CD4-positive, CD25-positive, alpha-beta regulatory T cell (primary cell): ENCODE measurements around the gene CIITA. TPM values are rescaled to one million over a fixed set of nuclear protein-coding genes. Genes with fewer than 3 reads are reported as not detected.

ENCODE experiments used
- ATAC-seq, 2 donors: fragments of 150-1000 bp; cut with Tn5 transposase; one replicate each; pipeline ENCODE4 v1.10.0; 2021; ENCODE audit warnings: low read depth in 2 of 2, moderate number of reproducible peaks in 2 of 2, moderate library complexity in 1 of 2
- DNase-seq, 3 donors: peaks; one replicate each; pipeline versions ENCODE4 v3.0.0 to v3.0.0-alpha.2; 2012 to 2022; ENCODE audit warnings: mixed read lengths in 1 of 3
- H3K27ac ChIP-seq: one replicate; pipeline ENCODE4 v1.7.0; 2013; ENCODE audit warnings: mild to moderate bottlenecking, low read length; ENCODE audit not compliant: insufficient read depth, poor library complexity, severe bottlenecking
- H3K27me3 ChIP-seq: one replicate; pipeline ENCODE4 v1.7.0; 2013; ENCODE audit warnings: low read length; ENCODE audit not compliant: control insufficient read depth, insufficient read depth
- H3K36me3 ChIP-seq: one replicate; pipeline ENCODE4 v1.7.0; 2013; ENCODE audit warnings: mild to moderate bottlenecking, low read length, moderate library complexity; ENCODE audit not compliant: control insufficient read depth, insufficient read depth
- H3K4me1 ChIP-seq: 2 replicates; pipeline ENCODE4 v1.7.0; 2013; ENCODE audit warnings: mild to moderate bottlenecking, low read length; ENCODE audit not compliant: insufficient read depth, control insufficient read depth, poor library complexity, severe bottlenecking
- H3K4me3 ChIP-seq: one replicate; pipeline ENCODE4 v1.7.0; 2013; ENCODE audit warnings: low read depth, mild to moderate bottlenecking, low read length, moderate library complexity
- H3K9me3 ChIP-seq, 2 experiments: 1 replicate in 1 of 2; 2 replicates in 1 of 2; pipeline ENCODE4 v1.7.0; 2013; ENCODE audit warnings: low read length in 2 of 2, mild to moderate bottlenecking in 1 of 2, moderate library complexity in 1 of 2; ENCODE audit not compliant: control insufficient read depth in 2 of 2
- H3K27ac Mint-ChIP-seq, 3 donors: one replicate each; pipeline ENCODE4 v1.8.0; 2020 to 2022; ENCODE audit warnings: mild to moderate bottlenecking in 3 of 3, mixed read lengths in 3 of 3, moderate library complexity in 2 of 3
- H3K27me3 Mint-ChIP-seq: one replicate; pipeline ENCODE4 v1.8.0; 2022; ENCODE audit warnings: mild to moderate bottlenecking, mixed read lengths
- H3K36me3 Mint-ChIP-seq: one replicate; pipeline ENCODE4 v1.8.0; 2020; ENCODE audit warnings: mixed read lengths
- H3K4me1 Mint-ChIP-seq, 4 donors: one replicate each; pipeline ENCODE4 v1.8.0; 2020 to 2022; ENCODE audit warnings: mixed read lengths in 4 of 4, mild to moderate bottlenecking in 1 of 4
- H3K4me3 Mint-ChIP-seq, 4 donors: one replicate each; pipeline ENCODE4 v1.8.0; 2020 to 2022; ENCODE audit warnings: mild to moderate bottlenecking in 4 of 4, mixed read lengths in 4 of 4, moderate library complexity in 3 of 4
- H3K9me3 Mint-ChIP-seq, 7 donors: one replicate each; pipeline ENCODE4 v1.8.0; 2020 to 2022; ENCODE audit warnings: mixed read lengths in 7 of 7, mild to moderate bottlenecking in 3 of 7, moderate library complexity in 2 of 7
- polyA plus RNA-seq, 4 donors: library from polyadenylated mRNA; unstranded; fragments of 300-500 nt; fragmentation: Illumina TruSeq; gene quantifications; one replicate each; pipeline ENCODE4 v1.2.3, GENCODE V29; 2021
- total RNA-seq: library from RNA; stranded (reverse); gene quantifications from one replicate; pipeline ENCODE4 v1.2.3, GENCODE V29; 2022

Gene CIITA
- total and polyA plus RNA-seq, 5 donors from 2014 or later: 1.9 to 35.0 (median 3.3) TPM

GRCh38 chr16:10902999-10903398 lies 26.0 kb downstream of the CIITA start:
- no peak for DNase-seq
- Mint-ChIP-seq H3K27me3 (no peaks in the 10 kb centered on the region), H3K27ac (peak overlapping the region in 1 of 3 donors; percentile 34), H3K9me3 (peaks cover 0 to 7% (median 1%) of the 10 kb centered on the region in 7 donors), H3K36me3 (peaks cover 17% of the 10 kb centered on the region), H3K4me3 (no peak overlapping the region), H3K4me1 (no peaks in the 10 kb centered on the region)
- Histone ChIP-seq H3K9me3 (peaks cover 0 to 2% of the 10 kb centered on the region in 2 experiments), H3K4me3 (no peak overlapping the region), H3K27ac (no peak overlapping the region), H3K4me1 (no peaks in the 10 kb centered on the region), H3K27me3 (no peaks in the 10 kb centered on the region), H3K36me3 (peaks cover 19% of the 10 kb centered on the region)
- no peak for ATAC-seq

- no peaks in the 10 kb centered on the region for H3K27me3 Mint-ChIP-seq
- H3K4me3 Mint-ChIP-seq: no peak overlapping the region
- peak overlapping the region in 1 of 3 donors; percentile 68 for H3K27ac Mint-ChIP-seq
- ATAC-seq (no peak), DNase-seq (no peak)
- Histone ChIP-seq H3K4me3 (no peak overlapping the region), H3K27me3 (no peaks in the 10 kb centered on the region), H3K27ac (no peak overlapping the region), H3K4me1 (no peaks in the 10 kb centered on the region), H3K9me3 (peaks cover 0 to 2% of the 10 kb centered on the region in 2 experiments), H3K36me3 (peaks cover 15% of the 10 kb centered on the region)
- H3K4me1 Mint-ChIP-seq: no peaks in the 10 kb centered on the region
- H3K36me3 Mint-ChIP-seq: peaks cover 13% of the 10 kb centered on the region
- peaks cover 0 to 7% (median 0%) of the 10 kb centered on the region in 7 donors for H3K9me3 Mint-ChIP-seq
Measured at GRCh38 chr16:10906482-10906881, 29.5 kb downstream of the CIITA start.

GRCh38 chr16:10906914-10907756 lies 30.1 kb downstream of the CIITA start:
- H3K4me3 ChIP-seq: no peak overlapping the region
- Mint-ChIP-seq H3K4me3 (no peak overlapping the region), H3K27me3 (no peaks in the 10 kb centered on the region), H3K27ac (no peak overlapping the region), H3K9me3 (peaks cover 0 to 7% (median 0%) of the 10 kb centered on the region in 7 donors), H3K36me3 (peaks cover 13% of the 10 kb centered on the region), H3K4me1 (no peaks in the 10 kb centered on the region)
- ATAC-seq (no peak), DNase-seq (no peak)
- no peaks in the 10 kb centered on the region for H3K4me1 ChIP-seq
- H3K9me3 ChIP-seq: peaks cover 0 to 2% of the 10 kb centered on the region in 2 experiments
- no peak overlapping the region for H3K27ac ChIP-seq
- H3K36me3 ChIP-seq: peaks cover 13% of the 10 kb centered on the region
- no peaks in the 10 kb centered on the region for H3K27me3 ChIP-seq

- H3K4me3 Mint-ChIP-seq: no peak overlapping the region
- no peak for DNase-seq
- H3K27ac ChIP-seq: no peak overlapping the region
- no peaks in the 10 kb centered on the region for H3K4me1 ChIP-seq
- H3K4me1 Mint-ChIP-seq: no peaks in the 10 kb centered on the region
- peaks cover 0 to 2% of the 10 kb centered on the region in 2 experiments for H3K9me3 ChIP-seq
- H3K9me3 Mint-ChIP-seq: peaks cover 0 to 5% (median 0%) of the 10 kb centered on the region in 7 donors
- no peaks in the 10 kb centered on the region for H3K27me3 Mint-ChIP-seq
- peaks cover 9% of the 10 kb centered on the region for H3K36me3 ChIP-seq
- H3K27me3 ChIP-seq: no peaks in the 10 kb centered on the region
- no peak overlapping the region for H3K4me3 ChIP-seq
- no peak overlapping the region for H3K27ac Mint-ChIP-seq
- peaks cover 10% of the 10 kb centered on the region for H3K36me3 Mint-ChIP-seq
- no peak for ATAC-seq
Measured at GRCh38 chr16:10907757-10908045, 30.7 kb downstream of the CIITA start.

- H3K4me1 Mint-ChIP-seq: no peaks in the 10 kb centered on the region
- ATAC-seq (no peak), DNase-seq (no peak)
- H3K27me3 ChIP-seq: no peaks in the 10 kb centered on the region
- no peaks in the 10 kb centered on the region for H3K9me3 ChIP-seq
- no peaks in the 10 kb centered on the region for H3K9me3 Mint-ChIP-seq
- H3K4me3 Mint-ChIP-seq: no peak overlapping the region
- no peaks in the 10 kb centered on the region for H3K36me3 ChIP-seq
- H3K27ac ChIP-seq: no peak overlapping the region
- H3K27ac Mint-ChIP-seq: no peak overlapping the region
- H3K4me1 ChIP-seq: no peaks in the 10 kb centered on the region
- no peak overlapping the region for H3K4me3 ChIP-seq
- no peaks in the 10 kb centered on the region for H3K36me3 Mint-ChIP-seq
- no peaks in the 10 kb centered on the region for H3K27me3 Mint-ChIP-seq
Measured at GRCh38 chr16:10911267-10911666, 34.3 kb downstream of the CIITA start.

GRCh38 chr16:10916534-10916933 lies 39.5 kb downstream of the CIITA start:
- H3K27ac Mint-ChIP-seq: peak overlapping the region in 1 of 3 donors; percentile 12
- Histone ChIP-seq H3K27ac (no peak overlapping the region), H3K4me3 (no peak overlapping the region), H3K4me1 (peaks cover 4% of the 10 kb centered on the region), H3K9me3 (no peaks in the 10 kb centered on the region), H3K36me3 (no peaks in the 10 kb centered on the region), H3K27me3 (no peaks in the 10 kb centered on the region)
- no peaks in the 10 kb centered on the region for H3K9me3 Mint-ChIP-seq
- peaks cover 0 to 6% (median 3%) of the 10 kb centered on the region in 4 donors for H3K4me1 Mint-ChIP-seq
- no peak overlapping the region for H3K4me3 Mint-ChIP-seq
- DNase-seq (no peak), ATAC-seq (no peak)
- H3K27me3 Mint-ChIP-seq: no peaks in the 10 kb centered on the region
- H3K36me3 Mint-ChIP-seq: no peaks in the 10 kb centered on the region

- DNase-seq (peak; percentile 64 to 89 (median 72)), ATAC-seq (peak; percentile 74 to 75)
- peaks cover 0 to 6% (median 3%) of the 10 kb centered on the region in 4 donors for H3K4me1 Mint-ChIP-seq
- H3K36me3 ChIP-seq: peaks cover 6% of the 10 kb centered on the region
- no peak overlapping the region for H3K27ac Mint-ChIP-seq
- peaks cover 4% of the 10 kb centered on the region for H3K4me1 ChIP-seq
- H3K4me3 ChIP-seq: peak overlapping the region; percentile 4
- peak overlapping the region in 1 of 4 donors; percentile 60 for H3K4me3 Mint-ChIP-seq
- no peaks in the 10 kb centered on the region for H3K9me3 ChIP-seq
- no peaks in the 10 kb centered on the region for H3K9me3 Mint-ChIP-seq
- no peaks in the 10 kb centered on the region for H3K27me3 Mint-ChIP-seq
- no peaks in the 10 kb centered on the region for H3K36me3 Mint-ChIP-seq
- H3K27me3 ChIP-seq: no peaks in the 10 kb centered on the region
- H3K27ac ChIP-seq: no peak overlapping the region
Measured at GRCh38 chr16:10918294-10919002, 41.4 kb downstream of the CIITA start.
